Stomach (tissue), 4 donors: ENCODE measurements around the gene LMO3.

Experiments used
- EP300 ChIP-seq: sonication (generic); formaldehyde crosslinking; IDR thresholded peaks from one replicate; pipeline ENCODE4 v1.6.1; 2017; ENCODE audit warnings: antibody characterized with exemption
- POLR2A ChIP-seq, 4 donors: fragments of 450-650 bp; IDR thresholded peaks; one replicate each; pipeline ENCODE4 v1.6.1; 2016; ENCODE audit warnings: antibody characterized with exemption in 4 of 4, control low read depth in 2 of 4, mild to moderate bottlenecking in 1 of 4, moderate library complexity in 1 of 4
- TF ChIP-seq, protein P1 (sequence below), 7 experiments: fragments of 450-650 bp in 4 of 7; fragments of 200-600 bp in 3 of 7; sonication (generic) in 3 of 7; IDR thresholded peaks; one replicate each; pipeline ENCODE4 v1.5.1; 2016 to 2019; ENCODE audit warnings: antibody characterized with exemption in 7 of 7, control low read depth in 2 of 7, mild to moderate bottlenecking in 1 of 7

DNA sequence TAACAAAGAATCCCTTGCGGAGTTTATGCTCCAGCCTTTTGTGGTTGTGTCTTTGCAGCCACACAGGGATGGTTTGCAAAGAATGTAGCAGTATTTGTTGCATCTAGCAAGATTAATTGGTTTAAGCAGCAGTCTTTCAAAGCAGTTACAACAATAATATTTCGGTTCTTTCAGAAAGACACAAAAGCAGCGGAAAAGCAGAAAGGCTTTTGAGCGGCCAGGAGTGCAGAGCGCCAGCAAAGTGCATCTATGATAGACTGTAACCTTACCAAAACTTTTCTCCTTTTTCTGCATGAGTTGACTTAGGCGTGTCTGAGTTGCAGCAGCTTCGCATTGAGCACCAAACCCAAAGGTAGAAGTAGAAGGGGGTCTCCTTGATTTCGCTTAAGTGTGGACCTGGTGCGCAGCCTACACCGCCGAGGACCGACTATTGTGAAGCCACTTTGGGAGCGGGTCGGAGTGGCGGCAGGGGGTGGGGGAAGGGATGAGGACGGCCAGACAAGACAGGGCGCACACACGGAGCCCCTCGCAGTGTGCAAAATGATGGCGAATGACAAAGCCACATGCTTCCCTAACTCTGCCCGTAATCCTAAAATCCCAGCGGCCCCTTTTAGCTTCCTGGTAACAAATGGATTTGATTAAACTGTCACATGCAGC, 1.2 kb downstream of the LMO3 start:
- TF ChIP-seq, protein P1, sequence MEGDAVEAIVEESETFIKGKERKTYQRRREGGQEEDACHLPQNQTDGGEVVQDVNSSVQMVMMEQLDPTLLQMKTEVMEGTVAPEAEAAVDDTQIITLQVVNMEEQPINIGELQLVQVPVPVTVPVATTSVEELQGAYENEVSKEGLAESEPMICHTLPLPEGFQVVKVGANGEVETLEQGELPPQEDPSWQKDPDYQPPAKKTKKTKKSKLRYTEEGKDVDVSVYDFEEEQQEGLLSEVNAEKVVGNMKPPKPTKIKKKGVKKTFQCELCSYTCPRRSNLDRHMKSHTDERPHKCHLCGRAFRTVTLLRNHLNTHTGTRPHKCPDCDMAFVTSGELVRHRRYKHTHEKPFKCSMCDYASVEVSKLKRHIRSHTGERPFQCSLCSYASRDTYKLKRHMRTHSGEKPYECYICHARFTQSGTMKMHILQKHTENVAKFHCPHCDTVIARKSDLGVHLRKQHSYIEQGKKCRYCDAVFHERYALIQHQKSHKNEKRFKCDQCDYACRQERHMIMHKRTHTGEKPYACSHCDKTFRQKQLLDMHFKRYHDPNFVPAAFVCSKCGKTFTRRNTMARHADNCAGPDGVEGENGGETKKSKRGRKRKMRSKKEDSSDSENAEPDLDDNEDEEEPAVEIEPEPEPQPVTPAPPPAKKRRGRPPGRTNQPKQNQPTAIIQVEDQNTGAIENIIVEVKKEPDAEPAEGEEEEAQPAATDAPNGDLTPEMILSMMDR (IDR thresholded peaks at IDR 0.05) = no peak
- TF ChIP-seq POLR2A (IDR thresholded peaks at IDR 0.05) (no peak), EP300 (no peak)
